MCF 10A (cell line): Measurements from ENCODE around the gene ADCY5. TPM values are rescaled to one million over a fixed set of nuclear protein-coding genes. Genes with fewer than 3 reads are reported as not detected.

Experiments
- BruUV-seq: library from RNA; stranded (reverse); fragments of 400-500 nt; replicated peaks from 2 replicates; lab custom pipeline; 2021; lab: Mats Ljungman, UMichigan
- CTCF ChIA-PET: fragments of 300-600 bp; sonication (Branson Sonifier 250); formaldehyde crosslinking; extraction: SDS; loops from one replicate; lab custom pipeline; 2021; ENCODE audit warnings: antibody characterized with exemption, inconsistent platforms; lab: Yijun Ruan, JAX
- POLR2A ChIA-PET: fragments of 300-600, 350-650 bp; sonication (Branson Sonifier 250); formaldehyde crosslinking; extraction: SDS; loops from one replicate; lab custom pipeline; 2020; ENCODE audit warnings: antibody characterized with exemption, inconsistent platforms; lab: Yijun Ruan, JAX
- DNase-seq: peaks from one replicate; pipeline ENCODE4 v3.0.0-alpha.2; 2018; ENCODE audit not compliant: unreplicated experiment
- H3K27ac Mint-ChIP-seq: one replicate; pipeline ENCODE4 v1.8.0; 2022; ENCODE audit warnings: mild to moderate bottlenecking, low read depth, mixed read lengths; ENCODE audit not compliant: unreplicated experiment
- H3K27me3 Mint-ChIP-seq: one replicate; pipeline ENCODE4 v1.8.0; 2022; ENCODE audit warnings: mixed read lengths; ENCODE audit not compliant: insufficient read depth, unreplicated experiment
- H3K36me3 Mint-ChIP-seq: one replicate; pipeline ENCODE4 v1.8.0; 2022; ENCODE audit warnings: mild to moderate bottlenecking, moderate library complexity, mixed read lengths; ENCODE audit not compliant: insufficient read depth, unreplicated experiment
- H3K4me1 Mint-ChIP-seq: one replicate; pipeline ENCODE4 v1.8.0; 2022; ENCODE audit warnings: mixed read lengths; ENCODE audit not compliant: insufficient read depth, unreplicated experiment
- H3K4me3 Mint-ChIP-seq: one replicate; pipeline ENCODE4 v1.8.0; 2022; ENCODE audit warnings: mild to moderate bottlenecking, moderate library complexity, mixed read lengths; ENCODE audit not compliant: unreplicated experiment
- H3K9me3 Mint-ChIP-seq: one replicate; pipeline ENCODE4 v1.8.0; 2022; ENCODE audit warnings: mixed read lengths; ENCODE audit not compliant: unreplicated experiment
- CTCF ChIP-seq: fragments of 200-600 bp; IDR thresholded peaks from one replicate; pipeline ENCODE4 v1.8.0; 2022; ENCODE audit warnings: antibody characterized with exemption, mild to moderate bottlenecking; ENCODE audit not compliant: unreplicated experiment
- intact Hi-C: fragments of 100-400 bp; cut with micrococcal nuclease; formaldehyde crosslinking; loops from 2 replicates; pipeline ENCODE4 v1.14.1; 2022
- total RNA-seq: library from RNA; stranded (reverse); gene quantifications from 2 replicates; pipeline ENCODE4 v1.2.3, GENCODE V29; 2022

Gene ADCY5
- total RNA-seq, 1 experiment from 2014 or later, result not detected

DNA sequence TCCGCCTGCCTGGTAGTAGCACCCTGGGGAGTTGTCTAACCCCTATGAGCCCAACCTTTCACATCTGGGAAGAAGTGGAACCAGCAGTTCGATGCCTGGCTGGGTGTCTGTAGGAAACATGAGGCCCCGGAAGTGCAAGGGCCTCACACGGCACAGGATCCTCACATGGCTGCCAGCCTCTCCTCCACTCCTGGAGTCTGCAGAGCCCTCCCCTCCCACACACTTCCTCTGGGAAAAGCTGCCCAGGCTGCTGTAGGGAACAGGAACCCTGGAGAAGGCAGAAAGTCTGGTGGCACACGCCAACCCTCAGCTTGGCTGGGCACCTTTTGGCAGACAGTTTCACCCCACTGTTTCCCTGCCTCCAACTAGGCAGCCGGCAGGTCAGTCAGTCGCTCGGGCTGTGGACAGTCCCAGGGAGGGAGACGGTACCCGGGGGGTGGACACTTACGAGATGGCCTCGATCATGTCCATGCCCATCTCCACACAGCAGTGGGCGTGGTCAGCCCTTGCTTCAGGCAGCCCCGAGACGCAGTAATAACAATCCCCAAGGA lies 118.4 kb downstream of the ADCY5 start:
- no TSS peak for BruUV-seq
- Mint-ChIP-seq H3K9me3 (no peaks in the 10 kb centered on the region), H3K27ac (no peak overlapping the region), H3K4me1 (peaks cover 8% of the 10 kb centered on the region), H3K4me3 (no peak overlapping the region), H3K27me3 (peaks cover 27% of the 10 kb centered on the region), H3K36me3 (no peaks in the 10 kb centered on the region)
- POLR2A ChIA-PET, result interaction anchor here (0.8 kb wide), 1 partner anchor 472 kb away, joined by 3 read pairs; no protein-coding TSS in a partner anchor
- CTCF ChIA-PET, result interaction anchor here (0.6 to 2.8 kb wide), 19 partner anchors 13 to 1056 kb away, joined by 3 to 18 read pairs (median 5); no protein-coding TSS in a partner anchor
- intact Hi-C loops, result no loop called here
- no peak for TF ChIP-seq CTCF
- no peak for DNase-seq

DNA sequence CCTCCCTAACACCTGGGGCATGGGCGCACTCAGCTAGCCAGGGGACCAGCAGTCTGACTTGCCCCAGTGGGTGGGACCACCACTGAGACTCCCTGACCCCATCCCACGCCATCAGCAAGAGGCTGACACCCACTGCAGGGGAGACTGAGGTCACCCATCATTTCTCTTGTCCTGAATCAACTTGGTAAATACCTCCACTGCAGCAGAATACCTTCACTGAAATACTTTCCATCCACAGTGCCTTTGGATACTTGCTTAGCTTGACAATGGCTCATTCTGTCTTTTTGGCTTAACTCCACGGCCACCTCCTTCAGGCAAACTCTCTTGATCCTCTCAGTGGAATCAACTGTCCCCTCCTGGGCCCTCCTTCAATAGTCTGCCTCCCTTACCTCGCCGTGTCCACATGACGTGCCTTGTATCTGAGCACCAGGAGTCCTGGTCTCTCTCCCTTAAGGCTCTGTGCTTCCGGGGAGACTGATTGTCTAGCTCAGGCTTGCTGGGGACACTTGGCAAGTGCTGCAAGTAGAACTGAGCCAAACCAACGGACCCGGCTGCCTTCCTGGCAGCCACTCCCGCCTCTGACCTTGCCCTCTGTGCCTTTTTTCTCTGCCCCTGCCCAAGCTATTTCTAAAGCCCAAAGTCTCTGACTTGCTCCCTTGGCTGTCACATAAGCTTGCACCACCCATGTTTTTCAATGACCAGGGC lies 119.1 kb downstream of the ADCY5 start:
- Mint-ChIP-seq H3K9me3 (no peaks in the 10 kb centered on the region), H3K4me1 (peaks cover 8% of the 10 kb centered on the region), H3K4me3 (no peak overlapping the region), H3K36me3 (no peaks in the 10 kb centered on the region), H3K27ac (no peak overlapping the region), H3K27me3 (peaks cover 27% of the 10 kb centered on the region)
- intact Hi-C loops, result loop anchor here (1.0 to 2.0 kb wide), 2 partner anchors 160 to 229 kb away; no protein-coding TSS in a partner anchor
- TF ChIP-seq CTCF, result no peak
- POLR2A ChIA-PET, result interaction anchor here (0.8 kb wide), 1 partner anchor 471 kb away, joined by 3 read pairs; no protein-coding TSS in a partner anchor
- BruUV-seq, result no TSS peak
- DNase-seq, result no peak
- CTCF ChIA-PET, result interaction anchor here (0.6 to 2.8 kb wide), 46 partner anchors 8 to 1237 kb away, joined by 3 to 18 read pairs (median 4); no protein-coding TSS in a partner anchor

GRCh38 chr3:123328851-123329635 lies 119.8 kb downstream of the ADCY5 start:
- no peaks in the 10 kb centered on the region for H3K36me3 Mint-ChIP-seq
- H3K27ac Mint-ChIP-seq, result no peak overlapping the region
- ChIA-PET CTCF (interaction anchor here (0.6 to 2.8 kb wide), 50 partner anchors 9 to 1237 kb away, joined by 3 to 18 read pairs (median 4); no protein-coding TSS in a partner anchor), POLR2A (no interaction called here)
- H3K9me3 Mint-ChIP-seq, result no peaks in the 10 kb centered on the region
- BruUV-seq, result no TSS peak
- H3K27me3 Mint-ChIP-seq, result peaks cover 35% of the 10 kb centered on the region
- no peak overlapping the region for H3K4me3 Mint-ChIP-seq
- peak; percentile 87 for TF ChIP-seq CTCF
- H3K4me1 Mint-ChIP-seq, result peaks cover 8% of the 10 kb centered on the region
- DNase-seq, result peak; percentile 64
- intact Hi-C loops, result loop anchor here (1.0 to 2.0 kb wide), 2 partner anchors 160 to 230 kb away; no protein-coding TSS in a partner anchor
